ENCODE data around the gene CNPY4. TPM values are rescaled to one million over a fixed set of nuclear protein-coding genes. Genes with fewer than 3 reads are reported as not detected.

The CNPY4 gene
- total RNA-seq, 1 donor from 2014 or later: 21.7 TPM

- Mint-ChIP-seq H3K27me3 (ENCODE audit: insufficient read depth) (no peaks in the 10 kb centered on the region), H3K36me3 (ENCODE audit: low read depth) (peaks cover 19% of the 10 kb centered on the region), H3K27ac (no peak overlapping the region), H3K9me3 (no peaks in the 10 kb centered on the region), H3K4me3 (no peak overlapping the region), H3K4me1 (ENCODE audit: low read depth) (peaks cover 8% of the 10 kb centered on the region)
- intact Hi-C loops (cut with micrococcal nuclease): no loop called here
- DNase-seq (ENCODE audit: low spot score): no peak
These were observed 4.4 kb upstream of the CNPY4 start for GRCh38 chr7:100115026-100115425.

GRCh38 chr7:100118388-100119071 lies 904 bp upstream of the CNPY4 start:
- no peaks in the 10 kb centered on the region for H3K9me3 Mint-ChIP-seq
- DNase-seq (ENCODE audit: low spot score): no peak
- peak overlapping the region; percentile 98 for H3K4me3 Mint-ChIP-seq
- peaks cover 16% of the 10 kb centered on the region for H3K4me1 Mint-ChIP-seq (ENCODE audit: low read depth)
- peak overlapping the region; percentile 97 for H3K27ac Mint-ChIP-seq
- peaks cover 7% of the 10 kb centered on the region for H3K36me3 Mint-ChIP-seq (ENCODE audit: low read depth)
- no peaks in the 10 kb centered on the region for H3K27me3 Mint-ChIP-seq (ENCODE audit: insufficient read depth)
- intact Hi-C loops (cut with micrococcal nuclease): loop anchor here (1.0 to 2.0 kb wide), 5 partner anchors 9 to 310 kb away; partner anchors contain the start of genes AP4M1, MCM7, TRIM4 and ZCWPW1

GRCh38 chr7:100119970-100120732 lies 717 bp downstream of the CNPY4 start:
- Mint-ChIP-seq H3K4me1 (ENCODE audit: low read depth) (peaks cover 26% of the 10 kb centered on the region), H3K27me3 (ENCODE audit: insufficient read depth) (no peaks in the 10 kb centered on the region), H3K36me3 (ENCODE audit: low read depth) (peaks cover 9% of the 10 kb centered on the region), H3K9me3 (no peaks in the 10 kb centered on the region), H3K27ac (peak overlapping the region; percentile 97), H3K4me3 (peak overlapping the region; percentile 98)
- peak; percentile 66 for DNase-seq (ENCODE audit: low spot score)
- intact Hi-C loops (cut with micrococcal nuclease): loop anchor here (1.0 to 10.0 kb wide), 7 partner anchors 7 to 555 kb away; partner anchors contain the start of genes AP4M1, GNB2, LAMTOR4 and MCM7

- peaks cover 30% of the 10 kb centered on the region for H3K4me1 Mint-ChIP-seq (ENCODE audit: low read depth)
- peaks cover 9% of the 10 kb centered on the region for H3K36me3 Mint-ChIP-seq (ENCODE audit: low read depth)
- H3K9me3 Mint-ChIP-seq: no peaks in the 10 kb centered on the region
- peak overlapping the region; percentile 97 for H3K27ac Mint-ChIP-seq
- intact Hi-C loops (cut with micrococcal nuclease): loop anchor here (1.0 to 10.0 kb wide), 2 partner anchors 28 to 554 kb away; partner anchors contain the start of genes GNB2 and LAMTOR4
- peak overlapping the region; percentile 98 for H3K4me3 Mint-ChIP-seq
- DNase-seq (ENCODE audit: low spot score): no peak
- H3K27me3 Mint-ChIP-seq (ENCODE audit: insufficient read depth): no peaks in the 10 kb centered on the region
These were observed 1.3 kb downstream of the CNPY4 start for GRCh38 chr7:100120733-100121036.

GRCh38 chr7:100122067-100122466 lies 2.6 kb downstream of the CNPY4 start:
- H3K4me1 Mint-ChIP-seq (ENCODE audit: low read depth): peaks cover 30% of the 10 kb centered on the region
- H3K27ac Mint-ChIP-seq: no peak overlapping the region
- H3K9me3 Mint-ChIP-seq: no peaks in the 10 kb centered on the region
- no peak for DNase-seq (ENCODE audit: low spot score)
- no peak overlapping the region for H3K4me3 Mint-ChIP-seq
- H3K36me3 Mint-ChIP-seq (ENCODE audit: low read depth): peaks cover 6% of the 10 kb centered on the region
- no peaks in the 10 kb centered on the region for H3K27me3 Mint-ChIP-seq (ENCODE audit: insufficient read depth)
- intact Hi-C loops (cut with micrococcal nuclease): loop anchor here (10.0 kb wide), 1 partner anchor 553 kb away; the partner anchor contains the start of gene GNB2

GRCh38 chr7:100122568-100122967 lies 3.1 kb downstream of the CNPY4 start:
- no peak overlapping the region for H3K27ac Mint-ChIP-seq
- intact Hi-C loops (cut with micrococcal nuclease): loop anchor here (10.0 kb wide), 1 partner anchor 552 kb away; the partner anchor contains the start of gene GNB2
- H3K9me3 Mint-ChIP-seq: no peaks in the 10 kb centered on the region
- no peaks in the 10 kb centered on the region for H3K27me3 Mint-ChIP-seq (ENCODE audit: insufficient read depth)
- peaks cover 6% of the 10 kb centered on the region for H3K36me3 Mint-ChIP-seq (ENCODE audit: low read depth)
- H3K4me3 Mint-ChIP-seq: no peak overlapping the region
- H3K4me1 Mint-ChIP-seq (ENCODE audit: low read depth): peaks cover 30% of the 10 kb centered on the region
- no peak for DNase-seq (ENCODE audit: low spot score)

GRCh38 chr7:100124301-100125230 lies 5.1 kb downstream of the CNPY4 start:
- H3K36me3 Mint-ChIP-seq (ENCODE audit: low read depth): peaks cover 6% of the 10 kb centered on the region
- H3K4me1 Mint-ChIP-seq (ENCODE audit: low read depth): peaks cover 29% of the 10 kb centered on the region
- intact Hi-C loops (cut with micrococcal nuclease): loop anchor here (10.0 kb wide), 1 partner anchor 550 kb away; the partner anchor contains the start of gene GNB2
- no peak for DNase-seq (ENCODE audit: low spot score)
- H3K9me3 Mint-ChIP-seq: no peaks in the 10 kb centered on the region
- H3K4me3 Mint-ChIP-seq: peak overlapping the region; percentile 94
- peak overlapping the region; percentile 29 for H3K27ac Mint-ChIP-seq
- H3K27me3 Mint-ChIP-seq (ENCODE audit: insufficient read depth): no peaks in the 10 kb centered on the region

GRCh38 chr7:100126239-100126930 lies 7.0 kb downstream of the CNPY4 start:
- intact Hi-C loops (cut with micrococcal nuclease): loop anchor here (1.0 to 10.0 kb wide), 7 partner anchors 26 to 548 kb away; partner anchors contain the start of genes COPS6, GNB2, TRIM4 and ZKSCAN1
- H3K4me1 Mint-ChIP-seq (ENCODE audit: low read depth): peaks cover 20% of the 10 kb centered on the region
- no peaks in the 10 kb centered on the region for H3K9me3 Mint-ChIP-seq
- H3K36me3 Mint-ChIP-seq (ENCODE audit: low read depth): peaks cover 6% of the 10 kb centered on the region
- no peak for DNase-seq (ENCODE audit: low spot score)
- peak overlapping the region; percentile 94 for H3K4me3 Mint-ChIP-seq
- H3K27ac Mint-ChIP-seq: peak overlapping the region; percentile 95
- no peaks in the 10 kb centered on the region for H3K27me3 Mint-ChIP-seq (ENCODE audit: insufficient read depth)

- H3K36me3 Mint-ChIP-seq (ENCODE audit: low read depth): peaks cover 6% of the 10 kb centered on the region
- peaks cover 20% of the 10 kb centered on the region for H3K4me1 Mint-ChIP-seq (ENCODE audit: low read depth)
- H3K27ac Mint-ChIP-seq: peak within 1 kb of the TSS; percentile 95
- peak within 1 kb of the TSS; percentile 94 for H3K4me3 Mint-ChIP-seq
- H3K9me3 Mint-ChIP-seq: no peaks in the 10 kb centered on the region
- no peaks in the 10 kb centered on the region for H3K27me3 Mint-ChIP-seq (ENCODE audit: insufficient read depth)
- DNase-seq (ENCODE audit: low spot score): peak; percentile 85
- intact Hi-C loops (cut with micrococcal nuclease): loop anchor here (1.0 to 10.0 kb wide), 10 partner anchors 8 to 548 kb away; partner anchors contain the start of genes CNPY4, COPS6, GNB2 and LAMTOR4
These were observed 7.8 kb downstream of the CNPY4 start, which contains the start of gene MBLAC1 for GRCh38 chr7:100126931-100127865. Gene MBLAC1 (plus strand): TSS chr7:100126967. CDS start chr7:100127396, 429 bp downstream.

- Mint-ChIP-seq H3K4me3 (peak overlapping the region; percentile 78), H3K27ac (peak overlapping the region; percentile 68), H3K9me3 (no peaks in the 10 kb centered on the region), H3K27me3 (ENCODE audit: insufficient read depth) (no peaks in the 10 kb centered on the region), H3K36me3 (ENCODE audit: low read depth) (peaks cover 4% of the 10 kb centered on the region), H3K4me1 (ENCODE audit: low read depth) (peaks cover 27% of the 10 kb centered on the region)
- no peak for DNase-seq (ENCODE audit: low spot score)
- intact Hi-C loops (cut with micrococcal nuclease): loop anchor here (1.0 to 10.0 kb wide), 8 partner anchors 9 to 547 kb away; partner anchors contain the start of genes CNPY4, COPS6, GNB2 and LAMTOR4
These were observed 8.6 kb downstream of the CNPY4 start for GRCh38 chr7:100127866-100128636.
